Adrenal gland (tissue), 12 donors: ENCODE measurements around the gene LRRC75A. TPM values are rescaled to one million over a fixed set of nuclear protein-coding genes. Genes with fewer than 3 reads are reported as not detected.
"Not testable (repeated sequence)": the region's sequence is repeated elsewhere in the genome, so short reads cannot be mapped to it uniquely, and the experiment has no call there.

Source experiments
- DNase-seq, 7 donors: peaks; one replicate each; pipeline ENCODE4 v3.0.0-alpha.2; 2019 to 2020
- H3K27ac ChIP-seq, 5 donors: fragments of 200-600 bp; sonication (generic) in 4 of 5; 1 replicate in 3 of 5; 2 replicates in 2 of 5; pipeline versions ENCODE4 v1.5.1 to v1.8.0; 2016 to 2020; ENCODE audit warnings: mild to moderate bottlenecking in 1 of 5
- H3K27me3 ChIP-seq: fragments of 200-600 bp; 2 replicates; pipeline ENCODE4 v1.8.0; 2021
- H3K36me3 ChIP-seq, 2 donors: fragments of 200-600 bp; replicated peaks in 1 of 2; 1 replicate in 1 of 2; 2 replicates in 1 of 2; pipeline versions ENCODE4 v1.5.1 to v1.8.0; 2018 to 2022
- H3K4me1 ChIP-seq, 2 donors: fragments of 200-600 bp; replicated peaks in 1 of 2; 1 replicate in 1 of 2; 2 replicates in 1 of 2; pipeline versions ENCODE4 v1.5.1 to v1.8.0; 2018 to 2021
- H3K4me3 ChIP-seq, 4 donors: fragments of 200-600 bp; sonication (generic) in 3 of 4; one replicate each; pipeline ENCODE4 v1.5.1; 2016 to 2018
- H3K9me3 ChIP-seq, 3 donors: fragments of 200-600 bp; sonication (generic) in 1 of 3; replicated peaks in 1 of 3; 1 replicate in 2 of 3; 2 replicates in 1 of 3; pipeline versions ENCODE4 v1.5.1 to v1.8.0; 2016 to 2021
- POLR2A ChIP-seq, 2 donors: fragments of 450-650 bp; IDR thresholded peaks; one replicate each; pipeline ENCODE4 v1.6.1; 2017; ENCODE audit warnings: antibody characterized with exemption in 2 of 2, mild to moderate bottlenecking in 2 of 2, moderate library complexity in 1 of 2
- WGBS, 4 donors: extraction: QIAGEN DNeasy Blood & Tissue Kit in 2 of 4; methylation state at CpG; one replicate each; pipeline versions ENCODE4 v1.1.5 to v1.1.7; 2013 to 2017; 5-methylcytosine and 5-hydroxymethylcytosine counted together
- intact Hi-C, 2 donors: fragments of 100-400 bp; cut with DNase I; formaldehyde crosslinking; loops; one replicate each; pipeline versions ENCODE4 v1.14.1 to v1.15.0; 2022 to 2023
- polyA plus RNA-seq, 3 donors: library from polyadenylated mRNA; stranded (reverse); fragments of 200-250 nt in 2 of 3; fragments of 350-450 nt in 1 of 3; fragmentation: Illumina TruSeq in 1 of 3; extraction: RNeasy Lipid Tissue Mini Kit (QIAGEN cat#74804) in 1 of 3; gene quantifications; one replicate each; pipeline ENCODE4 v1.2.3, GENCODE V29; 2013 to 2014
- total RNA-seq, 9 donors: library from RNA; depleted of rRNA in 4 of 9; stranded (reverse); fragments of >200 nt in 4 of 9; fragments of 120-200 nt in 1 of 9; fragmentation: NEBNext Ultra II Directional in 1 of 9; extraction: Animal tissue kit (Norgen Biotek cat#: 25700) in 1 of 9; gene quantifications; one replicate each; pipeline versions ENCODE4 v1.1.0 to v1.2.4, GENCODE V29; 2013 to 2023
- TF ChIP-seq, protein P1 (sequence below), 6 experiments: fragments of 450-650 bp in 4 of 6; fragments of 200-600 bp in 2 of 6; sonication (generic) in 1 of 6; IDR thresholded peaks; 1 replicate in 5 of 6; 2 replicates in 1 of 6; pipeline versions ENCODE4 v1.5.1 to v1.8.0; 2016 to 2021; ENCODE audit warnings: antibody characterized with exemption in 6 of 6, mild to moderate bottlenecking in 2 of 6, moderate library complexity in 1 of 6
- donor health status: healthy with polysubstance abuse.
- donor health status: Bipolar disorder and iron deficiency.
- donor health status: DM: yes; HTN: yes; CAD: no.
- donor health status: DM: no; HTN: no; CAD: no.
- donor health status: DM: no; HTN: no; CAD: no.
- donor health status: DM: yes; HTN: yes; CAD: no.

LRRC75A gene
- total and polyA plus RNA-seq, 12 donors = 7.4 to 49.2 (median 25.5) TPM

DNA sequence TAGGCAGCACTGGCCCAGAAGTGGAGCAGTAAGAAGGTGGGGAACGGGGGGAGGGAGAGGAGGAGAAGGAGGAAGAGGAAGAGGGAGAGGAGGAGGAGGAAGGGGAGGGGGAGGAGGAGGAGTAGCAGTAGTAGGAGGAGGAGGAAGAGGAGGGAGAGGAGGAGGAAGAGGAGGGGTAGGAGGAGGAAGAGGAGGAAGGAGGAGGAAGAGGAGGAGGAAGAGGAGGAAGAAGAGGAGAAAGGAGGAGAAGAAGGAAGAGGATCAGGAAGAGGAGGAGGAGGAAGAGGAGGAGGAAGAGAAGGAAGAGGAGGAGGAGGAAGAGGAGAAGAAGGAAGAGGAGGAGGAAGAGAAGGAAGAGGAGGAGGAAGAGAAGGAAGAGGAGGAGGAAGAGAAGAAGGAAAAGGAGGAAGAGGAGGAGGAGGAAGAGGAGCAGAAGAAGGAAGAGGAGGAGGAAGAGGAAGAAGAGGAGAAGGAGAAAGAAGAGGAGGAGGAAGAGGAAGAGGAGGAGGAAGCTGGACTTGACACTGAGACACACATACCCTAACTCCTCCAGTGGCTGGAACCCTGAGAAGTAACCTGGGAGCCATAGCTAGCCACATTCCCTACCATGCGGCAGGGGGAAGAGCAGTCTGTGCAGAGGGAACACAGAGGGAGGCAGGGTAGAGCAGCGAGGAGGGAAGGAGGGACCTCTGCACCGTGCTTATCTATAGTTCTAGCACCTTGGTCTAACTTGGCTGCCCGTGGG lies 35.8 kb downstream of the LRRC75A start:
- Histone ChIP-seq H3K4me3 (no peak overlapping the region), H3K4me1 (no peaks in the 10 kb centered on the region), H3K27ac (no peak overlapping the region), H3K9me3 (no peaks in the 10 kb centered on the region), H3K36me3 (peaks cover 0 to 3% of the 10 kb centered on the region in 2 donors), H3K27me3 (no peaks in the 10 kb centered on the region)
- 64 to 89% (median 81%) methylated on average over 5 of the region's 5 CpGs for WGBS, 4 donors
- TF ChIP-seq POLR2A (IDR thresholded peaks at IDR 0.05) = no peak
- TF ChIP-seq, protein P1, sequence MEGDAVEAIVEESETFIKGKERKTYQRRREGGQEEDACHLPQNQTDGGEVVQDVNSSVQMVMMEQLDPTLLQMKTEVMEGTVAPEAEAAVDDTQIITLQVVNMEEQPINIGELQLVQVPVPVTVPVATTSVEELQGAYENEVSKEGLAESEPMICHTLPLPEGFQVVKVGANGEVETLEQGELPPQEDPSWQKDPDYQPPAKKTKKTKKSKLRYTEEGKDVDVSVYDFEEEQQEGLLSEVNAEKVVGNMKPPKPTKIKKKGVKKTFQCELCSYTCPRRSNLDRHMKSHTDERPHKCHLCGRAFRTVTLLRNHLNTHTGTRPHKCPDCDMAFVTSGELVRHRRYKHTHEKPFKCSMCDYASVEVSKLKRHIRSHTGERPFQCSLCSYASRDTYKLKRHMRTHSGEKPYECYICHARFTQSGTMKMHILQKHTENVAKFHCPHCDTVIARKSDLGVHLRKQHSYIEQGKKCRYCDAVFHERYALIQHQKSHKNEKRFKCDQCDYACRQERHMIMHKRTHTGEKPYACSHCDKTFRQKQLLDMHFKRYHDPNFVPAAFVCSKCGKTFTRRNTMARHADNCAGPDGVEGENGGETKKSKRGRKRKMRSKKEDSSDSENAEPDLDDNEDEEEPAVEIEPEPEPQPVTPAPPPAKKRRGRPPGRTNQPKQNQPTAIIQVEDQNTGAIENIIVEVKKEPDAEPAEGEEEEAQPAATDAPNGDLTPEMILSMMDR (IDR thresholded peaks at IDR 0.05) = no peak
- intact Hi-C loops = no loop called here
- no peak for DNase-seq

DNA sequence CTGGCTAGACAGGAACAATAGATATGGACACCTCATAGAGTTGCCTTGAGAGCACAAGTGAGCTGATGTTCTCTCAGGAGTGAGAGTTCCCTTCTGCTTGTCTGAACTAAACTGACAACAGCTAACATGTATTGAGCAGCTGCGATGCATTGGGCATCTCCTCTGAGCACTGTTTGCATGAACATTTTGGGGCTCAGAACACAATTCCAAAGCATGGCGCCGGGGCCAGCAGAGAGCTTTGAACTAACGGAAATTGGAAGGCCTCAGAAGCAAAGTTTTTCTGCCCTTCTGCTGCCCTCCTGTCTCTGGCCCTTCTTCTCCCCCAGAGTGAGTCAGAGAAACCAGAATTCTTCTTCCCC lies 38.5 kb downstream of the LRRC75A start:
- peaks cover 0 to 3% of the 10 kb centered on the region in 2 donors for H3K36me3 ChIP-seq
- peak overlapping the region in 3 of 5 donors; percentile 38 to 43 (median 38) for H3K27ac ChIP-seq
- H3K4me3 ChIP-seq = no peak overlapping the region
- intact Hi-C loops = loop anchor here (2.0 to 5.0 kb wide), 2 partner anchors 67 to 69 kb away; no protein-coding TSS in a partner anchor
- H3K9me3 ChIP-seq = no peaks in the 10 kb centered on the region
- H3K4me1 ChIP-seq = peaks cover 0 to 10% of the 10 kb centered on the region in 2 donors
- 80 to 100% (median 82%) methylated on average over 1 to 4 of the region's 4 CpGs for WGBS, 4 donors
- no peak for DNase-seq
- H3K27me3 ChIP-seq = no peaks in the 10 kb centered on the region
- TF ChIP-seq, protein P1 (IDR thresholded peaks at IDR 0.05) = no peak
- no peak for TF ChIP-seq POLR2A (IDR thresholded peaks at IDR 0.05)

DNA sequence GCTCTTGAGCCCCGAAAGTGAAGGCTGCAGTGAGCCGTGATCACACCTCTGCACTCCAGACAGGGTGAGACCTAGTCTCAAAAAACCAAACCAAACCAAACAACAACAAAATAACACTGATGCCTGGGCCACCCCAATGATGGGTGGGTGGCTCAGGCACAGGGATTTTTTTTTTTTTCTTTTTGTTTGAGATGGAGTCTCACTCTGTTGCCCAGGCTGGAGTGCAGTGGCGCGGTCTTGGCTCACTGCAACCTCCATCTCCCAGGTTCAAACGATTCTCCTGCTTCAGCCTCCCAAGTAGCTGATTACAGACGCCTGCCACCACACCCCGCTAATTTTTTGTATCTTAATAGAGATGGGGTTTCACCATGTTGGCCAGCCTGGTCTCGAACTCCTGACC lies 39.7 kb downstream of the LRRC75A start:
- DNase-seq, H3K4me3 ChIP-seq, H3K27ac ChIP-seq, H3K9me3 ChIP-seq, H3K36me3 ChIP-seq, H3K27me3 ChIP-seq: not testable (repeated sequence)
- H3K4me1 ChIP-seq = peaks cover 0 to 14% of the 10 kb centered on the region in 2 donors
- WGBS, 4 donors = 79 to 98% (median 83%) methylated on average over 8 of the region's 8 CpGs
- intact Hi-C loops = loop anchor here (2.0 to 5.0 kb wide), 2 partner anchors 69 to 70 kb away; no protein-coding TSS in a partner anchor

- no peaks in the 10 kb centered on the region for H3K9me3 ChIP-seq
- H3K4me1 ChIP-seq = peaks cover 4 to 24% of the 10 kb centered on the region in 2 donors
- WGBS, 4 donors = 89 to 95% (median 94%) methylated on average over 4 of the region's 4 CpGs
- peaks cover 0 to 7% of the 10 kb centered on the region in 2 donors for H3K36me3 ChIP-seq
- no peak for DNase-seq
- TF ChIP-seq POLR2A (IDR thresholded peaks at IDR 0.05) = no peak
- TF ChIP-seq, protein P1 (IDR thresholded peaks at IDR 0.05) = no peak
- intact Hi-C loops = loop anchor here in 1 of 2 donors (5.0 kb wide), 1 partner anchor 72 kb away; no protein-coding TSS in a partner anchor
- H3K4me3 ChIP-seq = no peak overlapping the region
- H3K27me3 ChIP-seq = no peaks in the 10 kb centered on the region
- no peak overlapping the region for H3K27ac ChIP-seq
These were observed 42.0 kb downstream of the LRRC75A start for GRCh38 chr17:16450028-16450427.
